NCI-H82 treated with DMSO at 0.1 percent for 48 hours (cell line): ENCODE results near the gene EIF2AK3.
A peak's percentile ranks its signal among the peaks of the same experiment; 100 is the strongest.
"Not testable (repeated sequence)": the region's sequence is repeated elsewhere in the genome, so short reads cannot be mapped to it uniquely, and the experiment has no call there.

ENCODE experiments used
- DNase-seq: peaks from one replicate; lab custom pipeline; 2025; ENCODE audit not compliant: unreplicated experiment; lab: John Stamatoyannopoulos, UW

The EIF2AK3 gene

DNA sequence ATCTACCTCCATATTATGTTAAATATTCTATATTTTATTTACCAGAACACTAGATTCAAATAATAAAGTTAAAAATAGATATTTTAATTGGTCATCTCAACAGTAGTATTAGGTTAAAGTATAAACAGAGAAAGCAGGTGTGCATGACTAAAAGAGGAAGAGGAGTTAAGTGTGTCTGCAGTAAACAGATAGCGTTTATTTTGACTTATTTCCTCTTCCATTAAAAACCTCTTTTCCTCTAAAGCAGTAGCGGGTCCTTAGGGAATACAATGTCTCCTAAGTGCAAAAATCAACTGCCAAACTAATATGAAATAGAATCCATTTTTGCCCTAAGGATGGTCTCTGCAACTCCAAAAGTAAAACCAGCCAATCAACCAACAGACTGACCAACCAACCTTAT, 27.7 kb downstream of the EIF2AK3 start:
- DNase-seq = no peak

DNA sequence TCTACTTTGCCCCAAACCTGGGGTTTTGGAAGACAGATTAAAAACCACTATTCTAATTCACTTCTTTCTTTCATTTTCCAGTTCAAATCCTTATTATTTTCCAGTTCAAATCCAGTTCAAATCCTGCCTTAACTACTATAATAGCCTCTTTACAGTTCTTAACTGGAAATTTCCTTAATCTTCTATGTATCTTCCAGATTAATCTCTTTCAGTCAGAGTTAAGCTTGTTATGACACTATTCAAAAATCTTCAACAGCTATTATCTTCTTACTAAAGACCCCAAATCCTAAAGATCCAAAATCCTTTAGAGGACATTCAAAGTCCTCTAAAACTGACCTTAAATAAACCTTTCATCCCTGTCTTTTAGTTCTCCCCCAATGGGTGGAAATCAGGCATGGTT, 30.1 kb downstream of the EIF2AK3 start:
- peak; percentile 93 for DNase-seq

DNA sequence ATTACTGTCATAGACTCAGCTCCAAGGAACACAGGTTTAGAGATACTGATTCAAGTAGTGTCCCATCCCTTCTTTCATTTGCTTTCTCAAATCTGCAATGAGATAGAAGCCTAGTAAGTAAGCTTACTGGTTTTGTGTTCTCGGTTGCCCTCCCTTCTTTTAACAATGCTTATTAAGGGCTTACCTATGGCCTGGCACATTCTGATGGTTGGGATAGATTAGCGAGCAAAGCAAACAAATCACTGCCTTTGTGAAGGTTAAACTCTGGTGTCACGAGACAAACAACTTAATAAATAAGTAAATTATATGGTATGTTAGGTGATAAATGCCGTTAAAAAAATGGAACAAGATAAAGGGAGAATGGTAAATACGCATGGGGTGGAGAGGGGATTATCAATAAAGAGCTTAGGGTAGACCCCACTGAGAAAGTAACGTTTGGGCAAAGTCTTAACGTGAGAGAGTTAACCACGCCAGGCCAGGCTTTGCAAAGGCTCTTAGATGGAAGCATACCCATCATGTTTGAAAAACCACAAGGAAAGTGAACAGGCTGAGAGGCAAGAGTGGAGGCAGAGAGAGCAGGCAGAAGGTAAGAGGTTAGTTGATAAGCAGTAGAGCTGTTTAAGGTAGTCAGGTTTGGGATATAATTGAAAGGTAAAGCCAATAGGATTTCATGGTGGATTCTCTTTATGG, 31.0 kb downstream of the EIF2AK3 start:
- DNase-seq = peak; percentile 98

DNA sequence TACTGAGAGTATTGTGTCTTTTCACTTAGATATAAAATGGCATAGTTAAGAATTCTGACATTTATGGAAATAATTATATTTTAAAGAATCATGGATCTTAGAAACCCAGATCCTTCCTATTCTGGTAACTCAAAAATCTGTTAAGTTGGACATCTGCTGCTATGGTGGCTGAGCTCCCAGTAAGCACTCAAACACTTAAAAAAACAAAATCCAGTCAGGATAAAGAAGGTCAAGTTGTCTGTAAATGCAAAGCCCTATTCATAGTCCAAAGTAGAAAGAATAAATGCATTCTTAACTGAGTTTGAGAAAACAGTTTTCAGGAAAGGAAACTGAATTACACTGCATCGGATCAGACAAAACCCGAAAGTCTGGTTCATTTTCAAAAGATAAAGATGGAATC, 35.6 kb downstream of the EIF2AK3 start:
- no peak for DNase-seq

DNA sequence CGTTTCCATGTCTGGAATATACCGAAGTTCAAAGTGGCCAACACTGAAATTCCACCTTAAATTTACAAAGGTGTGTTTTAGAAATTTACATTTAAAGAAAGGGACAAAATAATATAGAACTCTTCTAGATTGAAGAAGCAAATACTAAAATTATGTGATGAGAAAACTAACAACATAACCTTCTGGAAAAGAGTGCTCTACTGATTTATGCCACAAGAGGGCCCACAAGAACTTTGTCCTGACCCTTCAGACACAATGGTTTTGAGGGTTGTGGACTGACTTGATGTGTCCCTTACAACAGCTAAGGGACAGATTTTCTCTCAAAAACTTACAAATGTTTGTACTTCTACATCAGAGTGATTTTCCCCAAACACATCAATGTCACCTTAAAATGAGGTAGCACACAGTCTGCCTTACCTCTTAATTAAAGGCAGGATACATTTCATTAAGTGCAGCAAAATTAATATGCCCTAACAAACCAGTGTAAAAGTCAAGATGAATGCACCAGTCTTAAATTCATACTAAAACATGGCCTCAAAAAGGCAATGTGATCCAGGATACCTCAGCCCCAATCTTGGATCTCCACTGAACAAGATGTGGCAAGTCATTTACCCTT, 36.2 kb downstream of the EIF2AK3 start:
- peak; percentile 53 for DNase-seq

DNA sequence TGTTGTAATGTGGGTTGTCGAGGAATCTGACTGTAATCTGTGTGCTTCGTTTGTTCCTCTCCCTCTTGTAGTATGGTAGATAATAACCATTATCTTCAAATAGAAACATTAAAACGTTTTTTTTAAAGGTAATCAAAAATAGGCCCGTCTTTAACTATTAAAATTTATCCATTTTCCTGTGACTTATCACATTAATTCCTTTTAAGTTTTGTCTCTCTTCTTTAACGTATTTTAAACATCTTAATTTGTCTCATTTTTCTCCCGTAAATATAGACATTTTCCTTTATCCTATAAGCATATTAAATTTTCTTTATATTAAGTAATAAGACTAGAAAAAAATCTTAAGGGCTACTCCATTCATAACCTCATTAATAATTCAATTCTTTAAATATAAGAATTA, 41.3 kb downstream of the EIF2AK3 start:
- no peak for DNase-seq

DNA sequence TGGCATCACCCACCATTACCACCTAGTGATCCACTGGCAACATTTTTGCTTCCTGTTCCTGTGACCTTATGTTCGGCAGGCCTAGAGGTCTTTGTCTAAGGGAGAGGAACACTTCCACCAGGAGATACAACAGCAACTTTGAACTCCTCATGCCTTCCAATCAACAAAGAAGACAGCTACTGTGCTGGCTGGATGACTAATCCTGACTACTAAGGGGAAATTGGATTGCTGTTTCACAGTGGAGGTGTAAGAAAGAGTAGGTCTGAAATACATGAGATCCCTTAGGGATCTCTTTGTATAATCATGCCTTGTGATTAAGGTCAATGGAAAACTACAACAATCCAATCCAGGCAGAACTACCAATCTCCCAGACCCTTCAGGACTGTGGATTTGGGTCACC, 45.2 kb downstream of the EIF2AK3 start:
- no peak for DNase-seq

DNA sequence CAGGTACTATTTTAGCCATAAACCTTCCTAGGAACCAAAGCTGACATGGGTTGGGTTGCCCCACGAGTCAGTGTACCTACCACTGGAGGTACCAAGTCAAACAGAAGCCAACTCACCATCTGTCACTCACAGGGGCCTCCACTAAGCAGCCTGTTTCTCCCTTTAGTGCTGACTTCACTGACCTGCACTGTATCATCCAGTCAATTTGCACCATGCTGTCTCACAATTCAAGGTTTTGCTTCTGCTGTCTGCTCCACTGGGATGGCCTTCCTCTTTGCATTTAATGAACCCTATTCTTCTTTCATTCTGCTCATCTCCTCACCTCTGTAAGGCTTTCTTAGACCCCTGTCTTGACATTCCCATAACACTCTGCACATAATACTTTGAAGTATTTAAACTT, 47.2 kb downstream of the EIF2AK3 start:
- DNase-seq = no peak

DNA sequence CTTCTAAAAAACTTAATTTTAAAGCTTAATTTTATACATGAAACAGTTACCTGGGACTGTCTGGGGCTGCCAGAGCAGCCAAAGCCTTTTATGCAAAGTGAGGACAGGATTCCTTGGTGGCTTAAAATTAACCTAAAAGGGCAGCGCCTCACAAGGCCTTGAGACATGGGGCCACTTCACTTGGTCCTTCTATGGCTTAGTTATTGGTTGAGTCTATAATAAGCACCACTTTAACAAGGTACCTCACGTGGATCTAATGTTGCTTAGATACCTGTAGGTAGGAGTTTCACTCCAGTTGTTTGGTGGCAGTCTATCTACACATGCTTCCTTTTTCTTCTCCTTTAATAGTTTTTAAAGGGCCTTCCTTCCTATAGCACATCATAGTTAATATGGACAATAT, 51.6 kb downstream of the EIF2AK3 start:
- DNase-seq = no peak

DNA sequence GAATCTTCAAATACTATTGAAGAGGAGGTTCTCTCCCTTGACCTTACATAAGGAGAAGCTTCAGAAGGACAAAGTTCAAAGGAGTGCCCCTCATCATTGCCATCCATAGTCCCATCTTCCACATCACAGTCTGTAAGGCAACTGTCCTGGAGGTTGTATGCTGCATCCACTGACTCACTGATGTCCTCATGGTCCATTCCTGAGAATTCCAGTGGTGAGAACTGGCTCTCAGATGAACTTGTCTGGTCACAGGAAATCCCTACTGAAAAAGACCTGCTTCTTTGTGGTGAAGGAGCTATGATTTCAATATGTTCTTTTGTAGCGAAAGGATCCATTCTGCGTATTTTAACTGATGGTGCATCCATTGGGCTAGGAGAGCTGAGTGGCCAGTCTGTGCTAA, 52.2 kb downstream of the EIF2AK3 start:
- DNase-seq = no peak

DNA sequence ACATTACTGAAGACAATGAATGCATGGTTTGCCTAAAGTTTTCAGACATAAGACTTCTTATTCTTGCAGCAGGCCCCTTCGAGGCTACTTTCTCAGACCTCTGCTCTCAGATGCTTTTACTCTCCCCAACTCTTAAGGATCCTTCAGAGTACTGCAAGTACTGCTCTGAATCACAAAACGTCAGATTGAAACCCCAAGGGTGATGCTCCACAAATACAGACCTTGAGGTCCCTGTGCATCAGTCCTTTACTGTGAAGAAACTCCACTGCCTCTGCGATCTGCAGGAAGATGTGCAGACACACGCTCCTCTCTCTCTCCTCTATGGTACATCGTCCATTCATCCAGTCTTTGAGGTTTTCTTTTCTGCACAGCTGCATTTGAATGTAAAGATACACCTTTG, 52.8 kb downstream of the EIF2AK3 start:
- no peak for DNase-seq

DNA sequence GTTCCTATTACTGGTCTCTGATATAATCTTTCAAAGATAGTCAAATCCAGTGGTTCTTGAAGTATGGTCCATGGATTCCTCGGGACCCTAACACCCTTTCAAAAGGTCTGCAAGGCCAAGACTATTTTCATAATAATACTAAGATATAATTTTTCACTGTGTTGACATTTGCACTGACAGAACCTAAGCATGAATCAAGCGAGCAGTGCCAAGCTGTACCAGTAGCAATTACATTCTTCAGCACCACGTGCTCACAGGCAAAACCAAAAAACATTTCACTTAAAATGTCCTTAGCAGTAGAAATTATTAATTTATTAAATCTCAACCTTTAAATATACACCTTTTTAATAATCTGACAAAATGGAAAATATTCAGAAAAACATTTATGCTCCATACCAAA, 59.1 kb downstream of the EIF2AK3 start:
- DNase-seq = no peak

DNA sequence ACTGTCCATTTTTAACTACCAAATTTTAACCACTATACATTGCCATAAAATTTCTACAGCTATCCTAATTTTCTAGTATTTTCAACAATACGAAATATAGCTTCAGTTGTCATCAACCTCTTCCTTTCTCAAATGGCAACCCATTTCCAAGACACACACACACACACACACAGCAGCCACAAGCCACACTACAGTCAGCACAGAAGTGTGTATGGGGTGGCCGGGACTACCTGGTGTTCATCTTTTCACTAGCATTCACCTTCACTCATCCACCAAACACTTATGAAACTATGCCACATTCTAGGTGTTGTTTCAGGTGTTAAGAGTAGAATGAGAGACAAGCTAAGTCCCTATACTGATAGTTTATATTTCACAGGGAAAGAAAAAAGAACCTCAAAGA, 62.9 kb downstream of the EIF2AK3 start:
- no peak for DNase-seq

DNA sequence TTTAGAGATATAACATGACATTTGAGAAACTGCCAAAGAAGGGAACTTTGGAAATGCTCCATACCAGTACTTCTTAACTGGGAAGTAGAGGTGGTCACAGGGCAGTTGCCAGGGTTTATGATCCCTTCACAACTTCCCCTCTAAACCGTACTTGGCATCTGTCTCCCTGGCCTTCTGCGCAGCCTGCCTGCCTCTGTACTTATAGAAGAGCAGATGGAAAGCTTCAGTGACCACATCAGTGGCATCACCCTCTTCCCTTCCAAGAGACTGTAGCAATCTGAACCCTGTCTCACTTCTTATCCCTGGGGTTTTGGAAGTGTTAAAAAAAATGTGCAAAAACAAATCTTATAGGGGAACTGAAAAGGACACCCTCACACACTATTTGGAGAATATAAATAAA, 64.1 kb downstream of the EIF2AK3 start:
- no peak for DNase-seq

DNA sequence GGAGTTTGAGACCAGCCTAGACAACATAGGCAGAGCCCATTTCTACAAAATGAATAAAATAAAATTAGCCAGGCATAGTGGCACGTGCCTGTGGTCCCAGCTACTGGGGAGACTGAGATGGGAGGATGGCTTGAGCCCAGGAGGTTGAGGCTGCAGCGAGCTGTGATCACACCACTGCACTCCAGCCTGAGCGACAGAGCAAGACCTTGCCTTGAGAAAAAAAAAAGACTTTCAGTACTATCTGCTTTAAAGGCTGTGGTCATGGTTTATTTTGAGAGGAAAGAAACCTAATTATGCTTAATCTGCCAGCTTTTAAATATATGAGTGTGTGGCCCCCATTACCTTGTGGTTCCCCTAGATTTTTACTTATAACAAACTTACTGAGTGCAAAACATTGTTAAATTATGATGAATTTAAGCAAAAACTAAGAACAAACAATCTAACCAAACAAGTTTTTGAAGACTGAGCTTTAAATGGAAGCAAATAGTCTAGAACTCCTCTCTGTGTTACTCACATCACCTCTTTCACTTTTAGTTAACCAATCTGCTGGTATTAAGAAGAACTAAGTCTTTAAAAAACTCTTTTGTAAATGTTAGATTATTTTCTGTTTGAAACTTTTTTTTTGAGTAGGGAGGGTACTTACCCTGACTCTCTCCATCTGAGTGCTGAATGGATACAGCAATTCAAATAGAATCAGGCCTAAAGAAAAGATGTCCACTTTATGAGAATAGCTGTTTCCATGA, 65.4 kb downstream of the EIF2AK3 start:
- DNase-seq = no peak

DNA sequence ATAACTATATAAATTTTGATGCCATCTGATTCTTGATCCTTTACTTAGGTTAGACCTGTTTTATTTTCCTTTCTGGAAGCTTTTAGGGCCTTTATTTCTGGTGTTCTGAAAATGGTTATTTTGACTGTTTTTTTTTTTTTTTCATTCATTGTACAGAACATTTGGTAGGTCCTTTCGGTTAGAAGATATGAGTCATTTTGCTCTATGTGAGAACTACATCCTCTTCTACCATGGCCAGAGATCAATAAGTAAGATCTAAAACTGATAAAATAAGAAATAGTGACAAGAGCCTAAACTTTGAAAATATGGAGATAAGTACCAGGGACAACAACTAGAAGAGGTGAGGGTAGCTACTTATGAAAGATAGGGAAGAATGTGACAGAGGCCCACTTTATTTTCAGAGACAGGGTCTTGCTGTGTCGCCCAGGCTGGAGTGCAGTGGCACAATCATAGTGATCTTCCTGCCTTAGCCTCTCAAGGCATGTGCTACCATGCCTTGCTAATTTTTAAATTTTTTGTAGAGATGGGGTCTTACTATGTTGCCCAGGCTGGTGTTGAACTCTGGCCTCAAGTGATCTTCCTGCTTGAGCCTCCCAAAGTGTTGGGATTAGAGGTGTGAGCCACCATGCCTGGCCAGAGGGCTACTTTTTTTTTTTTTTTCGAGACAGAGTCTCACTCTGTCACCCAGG, 66.5 kb downstream of the EIF2AK3 start:
- DNase-seq = no peak

DNA sequence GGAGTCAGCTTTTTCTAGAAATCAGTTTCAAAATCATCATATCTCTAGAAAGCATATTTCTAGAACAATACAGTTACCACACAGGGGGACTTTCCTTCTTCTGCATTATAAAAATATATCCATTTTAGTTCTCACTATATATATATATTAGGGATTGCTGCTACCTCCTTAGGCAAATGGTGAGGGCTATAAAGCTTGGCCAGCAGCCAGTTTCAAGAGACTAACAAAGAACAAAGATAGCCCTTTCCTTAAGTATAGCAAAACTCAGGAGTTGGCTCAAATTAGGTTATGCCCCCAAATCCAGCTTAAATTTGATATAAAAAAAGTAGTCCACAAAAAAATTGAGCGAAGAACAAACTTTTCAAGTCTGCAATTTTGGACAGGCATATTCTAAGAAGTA, 70.0 kb downstream of the EIF2AK3 start:
- DNase-seq = no peak

DNA sequence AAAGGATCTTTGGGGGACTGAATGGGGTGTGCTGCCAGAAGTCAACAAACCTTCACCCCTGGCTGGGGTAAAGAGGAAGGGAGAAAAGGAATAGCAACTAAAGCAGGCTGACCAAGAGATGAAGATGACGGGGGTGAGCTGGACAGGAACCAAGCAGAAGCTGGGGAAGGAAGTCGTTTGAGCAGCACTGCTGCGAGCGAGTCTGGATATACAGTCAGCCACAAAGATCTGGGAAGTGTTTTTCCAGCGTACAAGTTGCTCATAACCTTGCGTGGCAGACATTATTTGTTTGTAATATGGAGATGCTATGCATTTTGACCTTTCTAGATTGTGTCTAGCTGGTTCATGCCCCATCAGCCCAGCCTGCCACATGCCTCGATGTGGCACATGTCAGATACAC, 71.2 kb downstream of the EIF2AK3 start:
- DNase-seq = no peak

DNA sequence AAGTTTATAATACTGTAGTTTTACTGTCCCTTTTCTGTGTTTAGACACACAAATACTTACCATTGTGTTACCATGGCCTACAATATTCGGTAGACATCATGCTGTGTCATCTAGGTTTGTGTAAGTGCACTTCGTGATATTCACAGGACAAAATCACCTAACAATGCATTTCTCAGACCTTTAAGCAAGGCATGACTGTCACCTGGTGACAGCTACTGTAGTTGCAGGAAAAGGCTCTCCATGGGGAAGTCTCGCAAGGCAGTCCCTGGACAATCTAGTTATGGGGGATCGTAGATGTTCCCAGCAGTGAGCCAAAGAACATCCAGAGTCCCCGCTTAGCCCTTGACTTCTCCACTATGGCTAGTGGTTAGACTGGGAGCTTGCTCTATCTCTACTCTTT, 73.1 kb downstream of the EIF2AK3 start:
- no peak for DNase-seq

DNA sequence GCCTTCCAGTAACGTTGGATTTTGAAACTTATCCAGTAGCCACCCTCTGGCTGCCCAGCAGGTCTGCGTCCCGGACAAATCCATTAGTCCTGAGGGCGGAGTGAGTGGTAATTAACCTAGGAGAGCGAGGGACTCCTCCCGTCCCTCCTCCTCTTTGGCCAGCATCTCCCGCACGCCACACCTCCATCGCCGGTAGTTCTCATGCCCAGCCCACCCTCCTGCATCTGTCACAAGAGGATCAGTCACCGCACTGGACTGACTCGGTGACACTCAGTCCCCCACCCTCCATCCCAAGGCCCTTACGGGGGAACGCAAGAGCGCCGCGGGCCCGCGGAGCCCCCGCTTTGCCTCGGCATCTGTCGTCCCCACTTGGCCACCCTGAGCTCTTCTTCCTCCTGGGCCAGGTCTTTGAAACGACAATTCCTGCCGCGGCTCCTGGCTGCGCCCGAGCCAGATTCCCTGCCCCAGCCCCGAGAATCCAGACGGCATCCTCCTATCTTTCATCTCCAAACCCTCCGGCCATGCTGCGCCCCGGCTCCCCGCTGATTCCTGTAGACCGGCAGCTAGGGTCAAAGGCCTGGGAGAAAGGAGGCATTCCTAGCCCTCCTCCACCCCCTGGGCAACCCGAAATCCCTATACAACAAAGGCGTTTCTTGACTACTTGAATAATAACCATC, 77.5 kb downstream of the EIF2AK3 start:
- DNase-seq = no peak

DNA sequence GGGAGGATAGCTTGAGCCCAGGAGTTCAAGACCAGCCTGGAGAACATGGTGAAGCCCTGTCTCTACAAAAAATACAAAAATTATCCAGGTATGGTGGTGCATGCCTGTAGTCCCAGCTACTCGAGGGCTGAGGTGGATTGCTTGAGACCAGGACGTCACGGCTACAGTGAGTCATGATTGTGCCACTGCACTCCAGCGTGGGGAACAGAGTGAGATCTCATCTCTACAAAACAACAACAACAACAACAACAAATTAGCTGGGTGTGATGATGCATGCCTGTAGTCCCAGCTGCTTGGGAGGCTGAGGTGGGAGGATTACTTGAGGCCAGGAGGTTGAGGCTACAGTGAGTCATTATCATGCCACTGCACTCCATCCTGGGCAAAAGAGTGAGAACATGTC, 81.0 kb downstream of the EIF2AK3 start:
- DNase-seq = not testable (repeated sequence)
